ENCODE data around the gene PARN. TPM values are rescaled to one million over a fixed set of nuclear protein-coding genes. Genes with fewer than 3 reads are reported as not detected.

Gene PARN
- total RNA-seq, 1 experiment from 2014 or later, result 42.5 TPM

DNA sequence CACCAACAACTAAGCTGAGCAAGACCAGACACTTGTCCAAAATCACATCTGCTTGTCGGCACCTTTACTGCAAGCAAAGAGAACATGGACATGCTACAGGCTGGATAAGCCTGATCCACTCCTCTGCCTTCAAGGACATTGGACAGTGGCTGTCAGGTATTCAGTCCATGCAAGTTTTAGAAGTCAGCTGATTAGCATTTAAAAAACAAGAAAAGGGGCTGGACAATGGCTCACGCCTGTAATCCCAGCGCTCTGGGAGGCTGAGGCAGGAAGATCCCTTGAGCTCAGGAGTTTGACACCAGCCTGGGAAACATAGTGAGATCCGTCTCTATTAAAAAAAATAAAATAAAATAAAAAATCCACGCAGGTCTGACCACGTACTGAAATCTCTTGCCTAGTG is 20.3 kb downstream of the PARN start:
- Histone ChIP-seq H3K27me3 (ENCODE audit: insufficient read depth, low read length) (no peaks in the 10 kb centered on the region), H3K4me3 (replicated peaks in 1 of 2; ENCODE audit: low read depth in 1 of 2, low read length in 2 of 2) (no peak overlapping the region), H3K36me3 (ENCODE audit: control insufficient read depth in 1 of 2, insufficient read depth in 2 of 2, low read length in 2 of 2) (peaks cover 38 to 48% of the 10 kb centered on the region in 2 experiments; a peak in 3 of 4 replicates), H3K27ac (ENCODE audit: low read depth, low read length) (no peak overlapping the region), H2AFZ (ENCODE audit: low read depth, low read length, poor library complexity, severe bottlenecking) (no peak overlapping the region), H3K9ac (ENCODE audit: low read length) (no peak overlapping the region), H3K4me1 (ENCODE audit: control insufficient read depth in 1 of 2, insufficient read depth in 2 of 2, low read length in 2 of 2) (no peaks in the 10 kb centered on the region), H3K9me2 (ENCODE audit: insufficient read depth) (no peaks in the 10 kb centered on the region), H3K9me3 (ENCODE audit: control insufficient read depth in 1 of 2, insufficient read depth in 1 of 2, low read depth in 1 of 2, low read length in 2 of 2) (no peaks in the 10 kb centered on the region), H4K20me1 (ENCODE audit: insufficient read depth) (no peaks in the 10 kb centered on the region), H3K79me2 (ENCODE audit: insufficient read depth, low read length) (no peaks in the 10 kb centered on the region), H3K4me2 (ENCODE audit: low read length) (no peak overlapping the region)
- ChIA-PET POLR2A (no interaction called here), RAD21 (ENCODE audit: low non-redundant PET in 1 of 2, low total read pairs in 2 of 2, uncharacterized antibody in 2 of 2, unreplicated experiment in 2 of 2) (no interaction called here), CTCF (no interaction called here)
- no TSS peak for BruUV-seq (replicated peaks)
- ATAC-seq (no peak), DNase-seq (ENCODE audit: low read depth, low spot score) (no peak)
- intact Hi-C loops (cut with micrococcal nuclease), result loop anchor here (10.0 kb wide), 1 partner anchor 65 kb away; no protein-coding TSS in a partner anchor
- no peak for TF ChIP-seq SP1 (IDR thresholded peaks at IDR 0.05; ENCODE audit: low read depth)
- TF ChIP-seq, protein P1, sequence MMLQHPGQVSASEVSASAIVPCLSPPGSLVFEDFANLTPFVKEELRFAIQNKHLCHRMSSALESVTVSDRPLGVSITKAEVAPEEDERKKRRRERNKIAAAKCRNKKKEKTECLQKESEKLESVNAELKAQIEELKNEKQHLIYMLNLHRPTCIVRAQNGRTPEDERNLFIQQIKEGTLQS (IDR thresholded peaks at IDR 0.05), result no peak
- no peak for TF ChIP-seq ELF1 (IDR thresholded peaks at IDR 0.05; ENCODE audit: borderline replicate concordance, low read depth)
- no peak for TF ChIP-seq FOSL1 (IDR thresholded peaks at IDR 0.05; ENCODE audit: low read depth)
- no peak for TF ChIP-seq YY1 (IDR thresholded peaks at IDR 0.05; ENCODE audit: extremely low read depth, insufficient replicate concordance, low read depth, low read length)
- no peak for TF ChIP-seq SRF (IDR thresholded peaks at IDR 0.05; ENCODE audit: low read depth)
- no peak for TF ChIP-seq CEBPB (IDR thresholded peaks at IDR 0.05; ENCODE audit: low read depth)
- TF ChIP-seq JUND (IDR thresholded peaks at IDR 0.05), result no peak
- TF ChIP-seq, protein P2, sequence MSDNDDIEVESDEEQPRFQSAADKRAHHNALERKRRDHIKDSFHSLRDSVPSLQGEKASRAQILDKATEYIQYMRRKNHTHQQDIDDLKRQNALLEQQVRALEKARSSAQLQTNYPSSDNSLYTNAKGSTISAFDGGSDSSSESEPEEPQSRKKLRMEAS (IDR thresholded peaks at IDR 0.05), result no peak
- no peak for TF ChIP-seq EZH2phosphoT487 (IDR thresholded peaks at IDR 0.05; ENCODE audit: borderline replicate concordance)
- TF ChIP-seq POLR2AphosphoS5 (IDR thresholded peaks at IDR 0.05; ENCODE audit: low read depth, low read length), result no peak
- no peak for TF ChIP-seq EZH2 (IDR thresholded peaks at IDR 0.05)
- no peak for TF ChIP-seq TCF7L2 (IDR thresholded peaks at IDR 0.05; ENCODE audit: borderline replicate concordance, extremely low read depth, insufficient read depth, insufficient read length)
- TF ChIP-seq ZFX (IDR thresholded peaks at IDR 0.05), result no peak
- no peak for TF ChIP-seq RAD21 (IDR thresholded peaks at IDR 0.05; ENCODE audit: low read depth)
